Measurements from ENCODE around the gene CAP2.

Gene CAP2

DNA sequence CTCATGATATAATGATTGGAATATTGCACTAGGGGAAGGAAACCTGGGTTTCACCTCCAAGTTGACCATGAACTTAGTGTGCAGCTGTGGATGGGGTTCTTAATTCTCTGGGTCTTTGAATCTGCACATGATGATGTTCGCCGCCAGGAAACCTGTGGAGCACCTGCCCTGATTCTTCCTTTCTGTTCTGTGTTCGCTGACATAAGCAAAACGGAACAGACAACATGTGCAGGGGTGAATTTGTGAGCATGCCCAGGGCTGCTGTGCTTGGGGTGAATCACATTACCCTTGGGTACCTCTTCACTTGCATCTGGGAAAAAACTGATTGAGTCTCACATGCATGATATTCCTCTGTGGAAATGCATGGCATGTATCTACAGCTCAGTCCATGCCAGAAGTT is 48.8 kb downstream of the CAP2 start:
- no peak overlapping the region for H3K27ac ChIP-seq
- ChIA-PET CTCF (no interaction called here), POLR2A (ENCODE audit: low non-redundant PET) (no interaction called here)
- DNase-seq (ENCODE audit: low spot score): no peak
- TF ChIP-seq, protein P1, sequence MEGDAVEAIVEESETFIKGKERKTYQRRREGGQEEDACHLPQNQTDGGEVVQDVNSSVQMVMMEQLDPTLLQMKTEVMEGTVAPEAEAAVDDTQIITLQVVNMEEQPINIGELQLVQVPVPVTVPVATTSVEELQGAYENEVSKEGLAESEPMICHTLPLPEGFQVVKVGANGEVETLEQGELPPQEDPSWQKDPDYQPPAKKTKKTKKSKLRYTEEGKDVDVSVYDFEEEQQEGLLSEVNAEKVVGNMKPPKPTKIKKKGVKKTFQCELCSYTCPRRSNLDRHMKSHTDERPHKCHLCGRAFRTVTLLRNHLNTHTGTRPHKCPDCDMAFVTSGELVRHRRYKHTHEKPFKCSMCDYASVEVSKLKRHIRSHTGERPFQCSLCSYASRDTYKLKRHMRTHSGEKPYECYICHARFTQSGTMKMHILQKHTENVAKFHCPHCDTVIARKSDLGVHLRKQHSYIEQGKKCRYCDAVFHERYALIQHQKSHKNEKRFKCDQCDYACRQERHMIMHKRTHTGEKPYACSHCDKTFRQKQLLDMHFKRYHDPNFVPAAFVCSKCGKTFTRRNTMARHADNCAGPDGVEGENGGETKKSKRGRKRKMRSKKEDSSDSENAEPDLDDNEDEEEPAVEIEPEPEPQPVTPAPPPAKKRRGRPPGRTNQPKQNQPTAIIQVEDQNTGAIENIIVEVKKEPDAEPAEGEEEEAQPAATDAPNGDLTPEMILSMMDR (conservative IDR thresholded peaks at IDR 0.05; ENCODE audit: low read depth): no peak

DNA sequence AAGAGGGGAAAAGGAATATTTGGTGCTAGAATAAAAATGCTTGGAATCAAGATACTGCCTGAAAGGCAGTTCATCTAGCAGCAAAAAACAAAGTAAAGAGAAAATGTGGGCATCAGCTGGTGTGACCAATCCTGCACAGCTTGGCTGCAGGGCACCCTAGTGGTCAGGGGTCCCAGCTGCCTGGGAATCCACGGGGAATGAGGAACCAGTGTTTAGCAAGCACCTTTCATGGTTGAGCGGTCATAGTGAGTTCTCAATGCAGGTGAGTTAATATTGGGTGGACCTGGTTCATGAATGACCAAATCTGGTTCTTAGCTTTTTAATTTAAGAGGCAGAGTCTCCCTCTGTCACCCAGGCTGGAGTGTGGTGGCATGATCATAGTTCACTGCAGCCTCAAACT is 53.3 kb downstream of the CAP2 start:
- H3K27ac ChIP-seq: no peak overlapping the region
- TF ChIP-seq, protein P1 (conservative IDR thresholded peaks at IDR 0.05; ENCODE audit: low read depth): no peak
- DNase-seq (ENCODE audit: low spot score): no peak
- CTCF ChIA-PET: interaction anchor here (1.2 kb wide), 1 partner anchor 12 kb away, joined by 3 read pairs; no protein-coding TSS in a partner anchor
- POLR2A ChIA-PET (ENCODE audit: low non-redundant PET): no interaction called here

DNA sequence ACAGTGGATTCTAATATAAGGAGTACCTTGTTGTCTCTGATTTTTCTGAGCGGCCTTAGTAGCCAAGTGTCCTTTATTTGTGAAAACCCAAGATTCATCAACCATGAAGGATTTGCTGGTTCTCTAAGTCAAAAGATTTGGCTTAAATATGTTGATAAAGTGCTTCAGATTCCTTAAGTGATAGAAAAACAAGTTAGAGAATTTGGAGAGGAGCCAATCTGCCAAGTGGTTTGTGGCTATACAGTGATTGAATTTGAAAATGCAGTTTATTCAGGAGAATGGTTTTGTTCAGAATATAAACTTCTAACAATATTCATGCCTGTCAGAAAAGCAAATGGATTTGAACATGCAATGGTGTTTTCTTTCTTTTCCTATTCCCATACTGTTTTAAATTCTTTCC is 54.8 kb downstream of the CAP2 start:
- TF ChIP-seq, protein P1 (conservative IDR thresholded peaks at IDR 0.05; ENCODE audit: low read depth): no peak
- H3K27ac ChIP-seq: no peak overlapping the region
- DNase-seq (ENCODE audit: low spot score): no peak
- POLR2A ChIA-PET (ENCODE audit: low non-redundant PET): no interaction called here
- CTCF ChIA-PET: interaction anchor here (0.6 kb wide), 1 partner anchor 11 kb away, joined by 4 read pairs; no protein-coding TSS in a partner anchor

GRCh38 chr6:17450397-17450796 is 57.0 kb downstream of the CAP2 start:
- no peak overlapping the region for H3K27ac ChIP-seq
- POLR2A ChIA-PET (ENCODE audit: low non-redundant PET): no interaction called here
- TF ChIP-seq, protein P1 (conservative IDR thresholded peaks at IDR 0.05; ENCODE audit: low read depth): no peak
- DNase-seq (ENCODE audit: low spot score): no peak
- CTCF ChIA-PET: interaction anchor here (0.6 kb wide), 1 partner anchor 16 kb away, joined by 3 read pairs; no protein-coding TSS in a partner anchor

DNA sequence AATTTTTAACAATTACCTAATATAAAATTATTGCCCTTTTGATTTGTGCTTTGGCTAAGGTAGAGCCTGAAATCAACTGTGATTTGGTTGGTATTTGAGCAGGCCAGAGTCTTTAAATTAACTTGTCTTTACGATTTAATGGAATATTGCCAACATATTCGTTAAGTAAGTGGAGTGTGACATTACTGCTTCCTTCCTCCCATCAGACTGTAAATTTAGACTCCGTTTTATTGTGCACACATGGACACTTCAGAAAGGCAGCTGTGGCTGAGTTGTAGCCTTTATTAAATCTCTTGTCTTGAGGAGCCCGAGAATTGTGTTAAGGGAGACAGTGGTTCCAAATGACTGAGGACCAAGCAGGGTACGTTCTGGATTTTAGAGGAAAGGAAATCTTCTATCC is 57.4 kb downstream of the CAP2 start:
- no peak overlapping the region for H3K27ac ChIP-seq
- TF ChIP-seq, protein P1 (conservative IDR thresholded peaks at IDR 0.05; ENCODE audit: low read depth): no peak
- CTCF ChIA-PET: interaction anchor here (0.6 kb wide), 1 partner anchor 15 kb away, joined by 3 read pairs; no protein-coding TSS in a partner anchor
- no peak for DNase-seq (ENCODE audit: low spot score)
- POLR2A ChIA-PET (ENCODE audit: low non-redundant PET): no interaction called here

DNA sequence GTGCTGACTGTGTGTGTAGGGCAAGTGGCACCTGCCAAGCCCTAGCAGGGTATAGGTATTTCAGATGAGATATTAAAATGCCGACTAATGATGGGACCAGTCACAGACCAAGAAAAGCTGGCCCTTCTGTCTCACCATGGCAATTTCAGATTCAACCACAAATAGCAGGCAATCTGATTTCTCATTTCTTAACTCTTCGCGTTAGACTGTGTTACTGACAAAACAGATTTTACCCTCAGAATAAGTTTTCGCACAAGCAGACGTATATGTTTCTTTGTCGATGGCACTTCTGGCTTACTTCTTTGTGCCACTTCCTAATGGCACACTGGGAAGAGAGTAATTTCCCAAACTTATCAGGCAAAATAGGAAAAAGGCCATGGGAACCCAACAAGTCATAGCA is 58.7 kb downstream of the CAP2 start:
- TF ChIP-seq, protein P1 (conservative IDR thresholded peaks at IDR 0.05; ENCODE audit: low read depth): no peak
- CTCF ChIA-PET: no interaction called here
- no peak for DNase-seq (ENCODE audit: low spot score)
- POLR2A ChIA-PET (ENCODE audit: low non-redundant PET): no interaction called here
- H3K27ac ChIP-seq: no peak overlapping the region

All from RWPE1 (cell line).